ENCODE measurements around the gene CAVIN2. TPM values are rescaled to one million over a fixed set of nuclear protein-coding genes. Genes with fewer than 3 reads are reported as not detected.

The CAVIN2 gene
- polyA plus RNA-seq, 2 of the 4 experiments (the other 2 are of a cell fraction): 9.6 to 20.3 TPM

GRCh38 chr2:191892391-191892790 is 45.5 kb upstream of the CAVIN2 start:
- FAIRE-seq: no peak
- WGBS (ENCODE audit: missing lambda C conversion rate): 73% methylated on average over 3 of the region's 3 CpGs
- CTCF ChIA-PET: no interaction called here

GRCh38 chr2:191891656-191892055 is 44.8 kb upstream of the CAVIN2 start:
- CTCF ChIA-PET: no interaction called here
- TF ChIP-seq MAX (IDR thresholded peaks at IDR 0.05) (no peak), HDAC2 (IDR thresholded peaks at IDR 0.05) (no peak), EHF (CRISPR knock-in tag; IDR thresholded peaks at IDR 0.05) (no peak), NPAS2 (CRISPR knock-in tag; IDR thresholded peaks at IDR 0.05; ENCODE audit: borderline replicate concordance) (no peak), JUNB (IDR thresholded peaks at IDR 0.05) (no peak)
- DNase-seq (ENCODE audit: low read depth in 1 of 2, low spot score in 1 of 2) (no peak), ATAC-seq (no peak), FAIRE-seq (no peak)
- Histone ChIP-seq H3K4me2 (no peak overlapping the region), H3K9me3 (peaks cover 13% of the 10 kb centered on the region; the same call in 1 of the 3 replicates), H3K4me1 (peaks cover 32% of the 10 kb centered on the region), H3K27ac (no peak overlapping the region), H3K4me3 (no peak overlapping the region)
- WGBS (ENCODE audit: missing lambda C conversion rate): 95% methylated on average over 5 of the region's 5 CpGs
- POLR2A ChIA-PET: no interaction called here

More at GRCh38 chr2:191892391-191892790, 45.5 kb upstream of the CAVIN2 start:
- Histone ChIP-seq H3K9me3 (peaks cover 13% of the 10 kb centered on the region; the same call in 1 of the 3 replicates), H3K4me2 (no peak overlapping the region), H3K27ac (no peak overlapping the region), H3K4me3 (no peak overlapping the region), H3K4me1 (peaks cover 36% of the 10 kb centered on the region)
- ATAC-seq: no peak
- peak; percentile 58 to 81; a peak in 3 of 4 replicates for TF ChIP-seq CEBPB (IDR thresholded peaks at IDR 0.05)
- TF ChIP-seq NFE2L2 (conservative IDR thresholded peaks at IDR 0.05; ENCODE audit: low read length): no peak
- DNase-seq (ENCODE audit: low read depth in 1 of 2, low spot score in 1 of 2): no peak
- POLR2A ChIA-PET: no interaction called here

- H3K9me3 ChIP-seq: peaks cover 13% of the 10 kb centered on the region; the same call in 1 of the 3 replicates
- H3K4me3 ChIP-seq: no peak overlapping the region
- ChIA-PET CTCF (interaction anchor here (0.6 to 1.2 kb wide), 3 partner anchors 10 to 272 kb away, joined by 3 read pairs; no protein-coding TSS in a partner anchor), POLR2A (no interaction called here)
- ATAC-seq: no peak
- FAIRE-seq: no peak
- peaks cover 23% of the 10 kb centered on the region for H3K4me1 ChIP-seq
- no peak for TF ChIP-seq JUN (IDR thresholded peaks at IDR 0.05)
- no peak for TF ChIP-seq HOXB5 (CRISPR knock-in tag; IDR thresholded peaks at IDR 0.05)
- TF ChIP-seq EHMT2 (IDR thresholded peaks at IDR 0.05; ENCODE audit: low read depth): no peak
- TF ChIP-seq RARB (CRISPR knock-in tag; IDR thresholded peaks at IDR 0.05): no peak
- TF ChIP-seq CTCF (IDR thresholded peaks at IDR 0.05): no peak
- no peak for TF ChIP-seq TP53 (CRISPR knock-in tag; IDR thresholded peaks at IDR 0.05)
- no peak for TF ChIP-seq MAX (IDR thresholded peaks at IDR 0.05)
- no peak for TF ChIP-seq E2F6 (IDR thresholded peaks at IDR 0.05; ENCODE audit: borderline replicate concordance, low read depth)
- TF ChIP-seq SMC3 (IDR thresholded peaks at IDR 0.05): no peak
- H3K27ac ChIP-seq: no peak overlapping the region
- no peak overlapping the region for H3K4me2 ChIP-seq
- WGBS (ENCODE audit: missing lambda C conversion rate): 96% methylated on average over 2 of the region's 2 CpGs
- DNase-seq (ENCODE audit: low read depth in 1 of 2, low spot score in 1 of 2): no peak
Observed at GRCh38 chr2:191889931-191890330, 43.0 kb upstream of the CAVIN2 start.

GRCh38 chr2:191888400-191889166 is 41.7 kb upstream of the CAVIN2 start:
- H3K4me3 ChIP-seq: no peak overlapping the region
- no peak overlapping the region for H3K4me2 ChIP-seq
- peaks cover 10% of the 10 kb centered on the region; the same call in 1 of the 3 replicates for H3K9me3 ChIP-seq
- ChIA-PET CTCF (interaction anchor here (1.0 to 2.3 kb wide), 2 partner anchors 76 to 274 kb away, joined by 3 to 6 read pairs; no protein-coding TSS in a partner anchor), POLR2A (no interaction called here)
- TF ChIP-seq HOXA7 (CRISPR knock-in tag; IDR thresholded peaks at IDR 0.05): no peak
- no peak for TF ChIP-seq PHF8 (IDR thresholded peaks at IDR 0.05; ENCODE audit: borderline replicate concordance, low read depth)
- no peak for TF ChIP-seq CEBPB (IDR thresholded peaks at IDR 0.05)
- H3K27ac ChIP-seq: peak overlapping the region in 1 of 2 experiments; percentile 19; a peak in 1 of 6 replicates
- DNase-seq (ENCODE audit: low read depth in 1 of 2, low spot score in 1 of 2) (no peak), ATAC-seq (no peak), FAIRE-seq (no peak)
- H3K4me1 ChIP-seq: peaks cover 16% of the 10 kb centered on the region
- WGBS (ENCODE audit: missing lambda C conversion rate): 90% methylated on average over 3 of the region's 3 CpGs
